ENCODE data around the gene TSPO.

Gene TSPO

GRCh38 chr22:43157874-43158546 lies 6.7 kb downstream of the TSPO start:
- DNase-seq (ENCODE audit: extremely low read depth in 1 of 2, low read depth in 1 of 2): no peak

GRCh38 chr22:43158778-43159483 lies 7.6 kb downstream of the TSPO start:
- no peak for DNase-seq (ENCODE audit: extremely low read depth in 1 of 2, low read depth in 1 of 2)

DNA sequence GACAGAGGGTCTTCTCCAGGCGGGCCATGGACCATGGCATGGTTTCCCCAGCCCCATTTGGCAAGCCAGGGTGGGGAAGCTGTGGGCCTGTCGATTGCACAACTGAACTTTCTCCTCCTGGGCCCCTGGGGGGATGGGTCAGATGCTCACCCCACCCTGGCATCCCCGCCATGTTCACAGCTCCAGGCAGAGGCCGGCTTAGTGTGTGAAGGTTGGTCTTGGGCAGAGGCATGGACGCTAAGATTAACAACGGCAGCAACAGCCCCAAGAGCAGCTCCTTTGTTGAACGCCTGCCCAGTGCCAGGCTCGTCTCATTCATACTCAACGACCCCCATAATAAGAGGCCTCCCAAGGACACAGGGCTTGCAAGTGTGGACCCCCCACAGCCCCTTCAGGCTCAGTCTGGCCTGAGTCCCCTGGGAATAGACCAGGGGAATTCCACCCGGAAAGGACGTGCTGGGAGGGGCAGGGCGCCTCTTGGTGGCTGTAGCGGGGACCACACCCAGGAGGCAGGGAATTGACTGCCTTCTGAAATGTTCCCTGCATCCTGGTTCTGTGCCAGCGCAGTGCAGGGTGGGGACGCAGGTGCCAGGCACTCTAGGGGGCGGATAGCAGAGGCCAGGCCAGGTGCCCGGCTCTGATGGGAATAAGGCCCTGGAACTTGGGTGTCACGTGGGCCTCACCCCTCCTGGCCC lies 8.3 kb downstream of the TSPO start:
- no peak for DNase-seq (ENCODE audit: extremely low read depth in 1 of 2, low read depth in 1 of 2)

GRCh38 chr22:43160497-43161126 lies 9.3 kb downstream of the TSPO start:
- no peak for DNase-seq (ENCODE audit: extremely low read depth in 1 of 2, low read depth in 1 of 2)

DNA sequence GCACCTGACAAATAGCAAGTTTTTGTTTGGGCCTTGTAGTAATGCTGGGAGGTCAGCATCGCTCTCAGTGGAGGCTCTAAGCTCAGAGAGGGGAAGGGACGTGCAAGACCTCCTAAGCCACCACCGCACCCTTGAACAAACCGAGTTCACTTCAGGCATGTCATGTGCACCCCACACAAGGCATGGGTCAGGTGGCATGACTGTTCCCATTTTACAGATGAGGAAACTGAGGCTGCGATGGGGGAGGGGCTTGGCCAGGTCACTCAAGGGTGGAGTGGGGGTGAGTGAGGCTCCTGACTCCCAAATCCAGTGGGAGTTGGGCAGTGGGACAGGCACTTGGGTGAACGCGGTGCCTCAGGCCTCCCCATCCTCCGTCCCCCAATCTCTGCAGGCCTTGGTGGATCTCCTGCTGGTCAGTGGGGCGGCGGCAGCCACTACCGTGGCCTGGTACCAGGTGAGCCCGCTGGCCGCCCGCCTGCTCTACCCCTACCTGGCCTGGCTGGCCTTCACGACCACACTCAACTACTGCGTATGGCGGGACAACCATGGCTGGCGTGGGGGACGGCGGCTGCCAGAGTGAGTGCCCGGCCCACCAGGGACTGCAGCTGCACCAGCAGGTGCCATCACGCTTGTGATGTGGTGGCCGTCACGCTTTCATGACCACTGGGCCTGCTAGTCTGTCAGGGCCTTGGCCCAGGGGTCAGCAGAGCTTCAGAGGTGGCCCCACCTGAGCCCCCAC lies 11.2 kb downstream of the TSPO start:
- DNase-seq (ENCODE audit: extremely low read depth in 1 of 2, low read depth in 1 of 2): no peak

DNA sequence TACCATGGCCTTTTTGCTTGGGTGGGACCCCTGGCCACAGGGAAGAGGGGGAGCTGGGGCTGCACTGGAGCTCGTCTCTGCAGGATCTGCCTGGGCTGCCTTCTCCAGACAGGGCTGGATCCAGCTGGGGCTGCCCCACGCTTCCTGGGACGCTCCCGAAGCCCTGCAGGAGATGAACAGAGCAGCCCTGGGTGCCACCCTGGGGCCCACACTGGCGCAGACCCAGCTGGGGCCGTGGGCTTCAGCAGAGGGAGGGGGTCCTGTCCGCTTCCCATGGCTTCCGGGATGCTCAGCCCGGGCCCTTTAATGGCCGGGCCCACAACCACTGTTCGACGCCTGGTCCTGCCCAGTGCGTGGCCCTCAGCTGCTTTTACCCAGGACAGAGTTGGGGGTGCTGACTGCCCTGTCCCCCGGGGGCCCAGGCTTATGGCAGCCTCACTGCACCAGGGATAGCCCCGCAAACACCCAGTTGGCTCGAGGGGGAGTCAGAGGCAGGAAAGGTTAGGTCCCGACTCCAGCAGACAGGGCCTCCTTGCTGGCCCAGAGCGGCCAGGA lies 12.0 kb downstream of the TSPO start:
- no peak for DNase-seq (ENCODE audit: extremely low read depth in 1 of 2, low read depth in 1 of 2)

- DNase-seq (ENCODE audit: extremely low read depth in 1 of 2, low read depth in 1 of 2): no peak
These were observed 13.3 kb downstream of the TSPO start for GRCh38 chr22:43164636-43165035.

DNA sequence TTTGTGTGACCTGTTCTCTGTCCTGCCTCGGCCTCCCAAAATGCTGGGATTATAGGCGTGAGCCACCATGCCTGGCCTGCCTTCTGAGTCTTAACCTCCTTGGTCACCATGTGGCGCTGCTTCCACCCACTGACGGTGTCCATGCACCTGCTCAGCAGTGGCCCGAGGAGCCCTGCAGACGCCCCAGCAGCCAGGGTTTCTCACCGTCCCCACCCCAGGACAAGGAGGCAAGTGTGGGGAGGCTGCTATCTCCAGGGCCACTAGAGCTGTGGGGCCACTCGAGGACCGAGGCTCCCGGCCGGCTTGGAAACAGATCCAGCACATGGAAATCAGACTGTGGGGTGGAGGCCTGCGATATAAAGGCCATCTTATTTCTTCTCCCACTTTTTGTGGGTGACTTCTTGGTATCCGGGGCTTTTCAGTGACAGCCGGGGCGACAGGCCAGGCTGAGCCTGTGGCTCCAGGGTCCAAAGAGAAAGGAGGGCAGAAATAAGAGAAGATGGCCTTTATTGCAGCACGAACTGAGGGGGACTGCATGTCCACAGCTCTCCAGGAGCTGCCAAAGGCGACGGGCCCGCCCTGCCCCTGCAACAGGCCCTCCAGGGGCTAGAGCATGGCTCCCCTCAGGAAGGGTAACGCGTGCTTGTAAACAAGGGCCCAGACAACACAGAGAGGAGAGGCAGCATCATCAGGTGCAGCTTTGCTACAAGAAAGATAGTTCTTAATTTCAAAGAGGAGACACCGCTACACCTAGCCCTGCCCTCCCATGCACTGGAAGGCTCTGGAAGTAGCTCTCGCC lies 15.0 kb downstream of the TSPO start:
- DNase-seq (ENCODE audit: extremely low read depth in 1 of 2, low read depth in 1 of 2): no peak

DNA sequence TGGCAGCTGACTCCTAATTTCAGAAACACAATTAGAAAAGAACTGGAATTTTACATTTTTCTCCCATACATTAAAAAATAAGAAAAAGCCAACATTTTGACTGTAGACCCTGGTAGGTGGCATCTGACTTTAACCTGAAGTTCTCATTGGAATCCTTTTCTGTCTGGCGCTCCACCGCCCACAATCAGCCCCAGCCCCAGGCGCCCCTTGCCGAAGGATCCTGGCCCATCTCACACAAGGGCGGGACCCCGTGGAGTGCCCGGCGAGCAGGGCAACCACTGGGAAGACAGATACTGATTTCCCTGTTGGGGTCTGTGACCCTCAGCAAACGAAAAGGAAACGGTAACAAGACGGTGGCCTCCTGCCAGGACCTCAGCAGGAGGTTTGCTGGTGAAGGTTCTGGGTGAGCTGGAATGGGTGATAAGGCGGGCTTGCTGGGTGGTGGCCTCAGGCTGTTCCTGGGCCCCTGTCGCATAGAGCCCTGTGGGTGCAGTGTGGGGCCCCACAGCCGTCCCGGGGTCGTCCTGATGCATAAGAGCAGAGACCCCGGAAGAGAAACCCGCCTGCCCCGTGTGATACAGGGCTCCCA lies 15.7 kb downstream of the TSPO start:
- no peak for DNase-seq (ENCODE audit: extremely low read depth in 1 of 2, low read depth in 1 of 2)

DNA sequence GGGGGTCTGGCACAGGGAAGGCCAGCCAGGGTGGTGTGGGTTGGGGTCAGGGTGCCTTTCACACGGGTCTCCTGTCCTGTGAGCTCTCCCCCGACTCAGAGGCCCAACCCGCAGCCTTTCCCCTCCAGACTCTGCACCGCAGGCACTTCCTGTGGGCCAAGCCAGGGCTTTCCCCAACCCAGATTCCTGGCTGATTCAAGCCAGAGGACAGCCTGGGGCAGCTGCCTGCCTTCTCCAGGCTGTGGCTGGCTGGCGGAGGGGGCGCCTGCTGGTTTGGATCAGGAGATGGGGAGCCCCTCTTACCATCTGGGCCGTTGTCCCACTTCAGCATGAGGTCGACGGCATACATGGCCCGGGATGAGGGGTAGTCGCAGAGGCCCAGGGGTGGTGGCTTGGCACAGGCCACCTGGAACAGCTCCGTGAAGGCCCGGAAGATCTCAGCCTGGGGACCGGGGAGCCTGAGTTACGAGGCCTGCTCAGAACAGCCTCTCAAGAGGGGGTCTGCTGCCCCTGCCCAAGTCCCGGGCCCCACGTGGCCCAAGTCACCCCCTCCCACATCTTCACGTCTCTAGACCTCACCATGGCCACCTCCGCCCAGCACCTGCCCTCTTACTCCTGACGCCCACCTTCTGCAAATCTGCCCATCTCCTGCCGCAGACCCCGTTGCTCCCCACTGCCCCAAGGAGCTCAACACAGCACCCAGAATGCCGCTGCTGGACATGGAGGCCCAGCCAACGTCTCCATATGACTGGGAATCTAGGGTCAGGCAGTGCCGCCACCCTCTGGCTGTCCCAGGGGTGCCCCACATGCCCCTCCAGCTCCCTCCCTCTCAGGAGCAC lies 17.3 kb downstream of the TSPO start:
- DNase-seq (ENCODE audit: extremely low read depth in 1 of 2, low read depth in 1 of 2): no peak

DNA sequence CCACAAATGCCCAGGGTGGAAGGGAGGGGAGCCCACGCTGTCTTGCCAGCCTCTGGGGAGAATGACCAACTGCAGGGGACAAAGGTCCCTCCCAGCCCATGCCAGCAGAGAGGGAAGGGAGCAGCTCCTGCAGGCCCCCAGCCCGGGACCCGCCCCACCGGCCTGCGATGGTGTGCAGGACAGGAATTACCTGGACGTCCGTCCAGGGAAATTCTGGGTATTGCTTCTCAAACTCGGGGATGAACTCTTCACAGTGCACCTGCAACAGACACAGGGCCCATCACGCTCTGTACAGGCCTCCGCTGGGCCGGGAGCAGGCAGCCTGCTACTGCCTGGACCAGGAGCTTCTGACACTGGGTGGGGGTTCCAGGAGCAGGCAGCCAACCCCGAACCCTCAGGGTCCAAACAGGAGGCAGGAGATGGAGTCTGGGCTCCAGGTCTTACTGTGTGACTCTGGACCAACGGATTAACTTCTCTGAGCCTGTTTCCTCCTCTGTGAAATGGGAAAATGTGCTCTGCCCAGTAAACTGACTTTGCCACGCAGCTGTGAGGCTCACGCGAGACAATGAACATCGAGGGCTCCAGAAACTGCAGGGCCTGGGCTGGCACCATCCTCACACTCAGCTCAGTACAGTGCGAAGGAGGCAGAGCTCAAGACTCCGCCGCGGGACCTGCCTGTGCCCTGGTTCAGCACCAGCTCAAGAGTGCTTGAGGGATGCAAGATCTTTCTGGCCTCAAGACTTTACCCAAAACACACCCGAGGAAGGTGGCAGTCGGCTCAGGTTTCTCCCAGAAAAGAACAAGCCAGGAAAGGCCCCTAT lies 18.2 kb downstream of the TSPO start:
- DNase-seq (ENCODE audit: extremely low read depth in 1 of 2, low read depth in 1 of 2): no peak

DNA sequence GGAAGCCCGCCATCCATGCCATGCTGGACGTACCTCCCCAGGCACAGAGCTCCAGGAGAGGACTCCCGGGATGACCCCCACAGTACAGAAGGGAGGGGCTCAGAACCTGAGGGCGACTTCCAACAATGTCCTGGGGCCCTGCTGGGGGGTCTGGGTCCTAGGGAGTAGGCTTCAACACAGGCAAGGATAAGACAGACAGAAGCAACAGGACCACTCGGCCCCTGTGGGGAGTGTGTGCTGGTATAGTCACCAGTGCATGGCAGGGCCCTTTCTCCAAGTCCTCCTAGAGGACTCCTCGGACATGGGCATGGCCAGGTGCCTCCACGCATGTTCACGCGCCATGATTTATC lies 18.7 kb downstream of the TSPO start:
- no peak for DNase-seq (ENCODE audit: extremely low read depth in 1 of 2, low read depth in 1 of 2)

GRCh38 chr22:43171019-43171491 lies 19.7 kb downstream of the TSPO start:
- DNase-seq (ENCODE audit: extremely low read depth in 1 of 2, low read depth in 1 of 2): no peak

- DNase-seq (ENCODE audit: extremely low read depth in 1 of 2, low read depth in 1 of 2): no peak
These were observed 20.2 kb downstream of the TSPO start for GRCh38 chr22:43171607-43172006.

- DNase-seq (ENCODE audit: extremely low read depth in 1 of 2, low read depth in 1 of 2): no peak
These were observed 20.8 kb downstream of the TSPO start for GRCh38 chr22:43172191-43172590.

DNA sequence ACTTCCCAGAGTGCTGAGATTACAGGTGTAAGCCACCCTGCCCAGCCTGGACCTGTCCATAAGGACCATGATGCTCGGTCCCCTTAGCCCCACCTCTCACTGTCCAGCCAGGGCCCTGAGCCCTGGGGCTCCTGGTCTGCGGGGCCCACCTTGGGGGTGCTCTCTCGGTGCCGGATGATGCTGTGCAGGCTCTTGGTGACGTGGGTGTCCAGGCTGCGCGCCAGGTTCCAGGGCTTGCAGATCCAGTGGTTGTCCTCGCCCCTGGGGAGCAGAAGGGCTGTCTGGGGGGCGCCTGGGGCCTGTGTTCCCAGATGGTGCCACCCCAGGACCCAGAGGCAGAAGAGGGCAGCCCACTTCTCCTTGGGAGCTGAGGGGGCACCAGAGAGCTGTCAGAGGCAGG lies 22.2 kb downstream of the TSPO start:
- no peak for DNase-seq (ENCODE audit: extremely low read depth in 1 of 2, low read depth in 1 of 2)

DNA sequence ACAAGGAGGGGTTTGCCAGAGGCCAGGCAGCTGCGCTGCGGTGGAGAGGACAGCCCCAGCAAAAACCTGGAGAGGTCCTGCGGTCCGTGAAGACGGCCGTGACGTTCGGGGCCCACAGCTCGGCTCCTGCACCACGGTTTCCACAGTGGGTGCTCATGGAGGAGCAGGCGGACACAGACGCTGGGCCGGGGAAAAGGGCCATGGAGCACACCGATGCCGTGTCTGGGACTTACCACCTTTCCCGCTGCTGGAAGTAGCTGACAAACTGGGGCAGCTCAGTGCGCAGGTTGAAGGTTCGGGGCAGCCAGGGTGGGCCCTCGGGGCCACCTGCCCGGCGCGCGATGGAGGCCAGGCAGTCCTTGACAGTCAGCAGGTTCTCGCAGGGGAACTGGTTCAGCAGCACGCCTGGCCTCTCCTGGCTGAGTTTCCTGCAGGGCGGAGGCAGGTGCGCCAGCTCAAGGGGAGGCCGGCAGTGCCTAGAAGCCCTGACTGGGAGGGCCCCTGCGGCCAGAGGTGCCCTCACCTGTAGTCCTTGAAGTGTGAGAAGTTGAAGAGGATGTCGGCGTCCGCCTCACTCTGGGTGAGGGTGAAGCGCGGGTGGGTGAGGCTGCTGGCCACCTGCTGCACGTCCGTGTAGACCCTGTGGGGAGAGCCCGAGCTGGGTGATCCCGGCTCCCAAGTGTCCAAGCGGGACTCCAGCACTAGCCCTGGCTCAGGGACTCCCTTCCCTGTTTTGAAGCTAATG lies 22.8 kb downstream of the TSPO start:
- no peak for DNase-seq (ENCODE audit: extremely low read depth in 1 of 2, low read depth in 1 of 2)
